ENCODE results near the gene MED25. TPM values are rescaled to one million over a fixed set of nuclear protein-coding genes. Genes with fewer than 3 reads are reported as not detected.

Gene MED25
- total and polyA plus RNA-seq, 9 of the 15 experiments (the other 6 are each of a cell fraction or from before 2014, with no cell fraction given), result 4.1 to 93.9 (median 19.3) TPM

DNA sequence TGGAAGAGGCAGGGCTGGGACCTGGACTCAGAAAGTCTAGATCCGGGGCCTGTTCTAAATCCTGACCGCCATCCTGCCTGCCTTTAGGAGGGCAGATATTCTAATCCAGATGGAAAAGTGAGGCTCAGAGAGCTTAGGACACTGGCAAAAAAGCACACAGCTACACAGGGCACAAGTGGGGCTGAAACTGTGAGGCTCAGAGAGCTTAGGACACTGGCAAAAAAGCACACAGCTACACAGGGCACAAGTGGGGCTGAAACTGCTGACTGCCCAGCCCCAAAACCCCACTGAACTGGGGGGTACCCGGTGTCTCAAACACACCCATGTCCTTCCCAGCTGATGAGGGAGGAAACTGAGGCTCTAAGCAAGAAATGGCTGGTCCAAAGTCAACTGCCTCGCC, 57.1 kb downstream of the MED25 start:
- intact Hi-C loops (cut with micrococcal nuclease), result loop anchor here (10.0 kb wide), 1 partner anchor 160 kb away; no protein-coding TSS in a partner anchor
- Histone ChIP-seq H3K27me3 (ENCODE audit: control insufficient read depth in 2 of 2, insufficient read depth in 2 of 2, low read length in 2 of 2) (no peaks in the 10 kb centered on the region), H3K9me3 (replicated peaks; ENCODE audit: control insufficient read depth, insufficient read depth, low read depth, low read length) (no peaks in the 10 kb centered on the region), H3K9ac (ENCODE audit: insufficient read depth in 1 of 2, low read depth in 2 of 2, low read length in 2 of 2) (peak overlapping the region; percentile 98 to 99), H3K79me2 (ENCODE audit: control insufficient read depth, insufficient read depth, low read length) (peaks cover 41% of the 10 kb centered on the region), H3K27ac (ENCODE audit: extremely low read depth, low read depth, low read length) (peak overlapping the region; percentile 99), H3K4me3 (peak overlapping the region; percentile 84), H3K4me2 (ENCODE audit: insufficient read depth, low read length) (peak overlapping the region; percentile 99), H3K36me3 (ENCODE audit: control insufficient read depth, insufficient read depth, low read length) (peaks cover 51% of the 10 kb centered on the region), H4K20me1 (replicated peaks; ENCODE audit: control insufficient read depth, insufficient read depth, low read length) (no peaks in the 10 kb centered on the region), H3K4me1 (replicated peaks in 1 of 2; ENCODE audit: control insufficient read depth in 2 of 2, insufficient read depth in 2 of 2, low read length in 2 of 2) (peaks cover 13 to 74% of the 10 kb centered on the region in 2 experiments; a peak in 4 of 5 replicates), H3K9me1 (ENCODE audit: control insufficient read depth, insufficient read depth, low read length) (peaks cover 4% of the 10 kb centered on the region), H2AFZ (ENCODE audit: low read depth, low read length) (no peak overlapping the region)
- 42% methylated on average over 4 of the region's 4 CpGs for WGBS (ENCODE audit: insufficient coverage, low coverage, missing lambda C conversion rate)
- DNase-seq (ENCODE audit: extremely low read depth in 1 of 4, low spot score in 3 of 4) (no peak), ATAC-seq (no peak), FAIRE-seq (no peak)
- in situ Hi-C loops (cut with MboI), result loop anchor here (10.0 kb wide), 1 partner anchor 380 kb away; the partner anchor contains the start of gene RPS11
- no TSS peak for BruUV-seq (replicated peaks)
- POLR2A ChIA-PET, result interaction anchor here (0.6 to 3.0 kb wide), 8 partner anchors 9 to 283 kb away, joined by 3 to 16 read pairs (median 3); partner anchors contain the start of gene PTOV1
- TF ChIP-seq ZFP36 (IDR thresholded peaks at IDR 0.05; ENCODE audit: low read depth, low read length, partially characterized antibody), result peak; percentile 57
- TF ChIP-seq RBM34 (IDR thresholded peaks at IDR 0.05; ENCODE audit: borderline replicate concordance, insufficient read depth, low read length), result no peak
- CTCF ChIA-PET (ENCODE audit: low intra/inter-chr PET ratio), result no interaction called here

GRCh38 chr19:49875857-49876421, 57.9 kb downstream of the MED25 start:
- H3K27ac ChIP-seq (ENCODE audit: extremely low read depth, low read depth, low read length), result peak overlapping the region; percentile 99
- CTCF ChIA-PET (ENCODE audit: low intra/inter-chr PET ratio), result no interaction called here
- ATAC-seq, result peak; percentile 33
- peak; percentile 58 to 76 (median 59) for DNase-seq (ENCODE audit: extremely low read depth in 1 of 4, low spot score in 3 of 4)
- H3K4me2 ChIP-seq (ENCODE audit: insufficient read depth, low read length), result peak overlapping the region; percentile 99
- POLR2A ChIA-PET, result interaction anchor here (0.5 to 3.0 kb wide), 13 partner anchors 8 to 115 kb away, joined by 3 to 19 read pairs (median 4); partner anchors contain the start of genes ATF5, NUP62 and PTOV1
- peaks cover 35% of the 10 kb centered on the region for H3K79me2 ChIP-seq (ENCODE audit: control insufficient read depth, insufficient read depth, low read length)
- H3K36me3 ChIP-seq (ENCODE audit: control insufficient read depth, insufficient read depth, low read length), result peaks cover 50% of the 10 kb centered on the region; the same call in 2 of the 3 replicates
- in situ Hi-C loops (cut with MboI) (loop anchor here (10.0 kb wide), 1 partner anchor 381 kb away; the partner anchor contains the start of gene RPS11), intact Hi-C loops (cut with micrococcal nuclease) (loop anchor here (10.0 kb wide), 1 partner anchor 161 kb away; no protein-coding TSS in a partner anchor)
- peak; percentile 52 for FAIRE-seq
- H3K4me1 ChIP-seq (replicated peaks in 1 of 2; ENCODE audit: control insufficient read depth in 2 of 2, insufficient read depth in 2 of 2, low read length in 2 of 2), result peaks cover 9 to 74% of the 10 kb centered on the region in 2 experiments; a peak in 4 of 5 replicates
- BruUV-seq (replicated peaks), result TSS peak; percentile 58
- H3K4me3 ChIP-seq, result peak overlapping the region; percentile 84
- peak overlapping the region; percentile 98 to 99 for H3K9ac ChIP-seq (ENCODE audit: insufficient read depth in 1 of 2, low read depth in 2 of 2, low read length in 2 of 2)
- H3K9me3 ChIP-seq (replicated peaks; ENCODE audit: control insufficient read depth, insufficient read depth, low read depth, low read length), result no peaks in the 10 kb centered on the region
- peak overlapping the region; percentile 85 for H2AFZ ChIP-seq (ENCODE audit: low read depth, low read length)
- under 1% methylated on average over 16 of the region's 28 CpGs for WGBS (ENCODE audit: insufficient coverage, low coverage, missing lambda C conversion rate)
- no peaks in the 10 kb centered on the region for H3K27me3 ChIP-seq (ENCODE audit: control insufficient read depth in 2 of 2, insufficient read depth in 2 of 2, low read length in 2 of 2)
- H4K20me1 ChIP-seq (replicated peaks; ENCODE audit: control insufficient read depth, insufficient read depth, low read length), result no peaks in the 10 kb centered on the region
- H3K9me1 ChIP-seq (ENCODE audit: control insufficient read depth, insufficient read depth, low read length), result peaks cover 2% of the 10 kb centered on the region
- TF ChIP-seq ZKSCAN1 (IDR thresholded peaks at IDR 0.05; ENCODE audit: low read depth, low read length), result 0 out of 2 replicates have a peak, but pooled peaks have one; percentile 9
- TF ChIP-seq, protein P1, sequence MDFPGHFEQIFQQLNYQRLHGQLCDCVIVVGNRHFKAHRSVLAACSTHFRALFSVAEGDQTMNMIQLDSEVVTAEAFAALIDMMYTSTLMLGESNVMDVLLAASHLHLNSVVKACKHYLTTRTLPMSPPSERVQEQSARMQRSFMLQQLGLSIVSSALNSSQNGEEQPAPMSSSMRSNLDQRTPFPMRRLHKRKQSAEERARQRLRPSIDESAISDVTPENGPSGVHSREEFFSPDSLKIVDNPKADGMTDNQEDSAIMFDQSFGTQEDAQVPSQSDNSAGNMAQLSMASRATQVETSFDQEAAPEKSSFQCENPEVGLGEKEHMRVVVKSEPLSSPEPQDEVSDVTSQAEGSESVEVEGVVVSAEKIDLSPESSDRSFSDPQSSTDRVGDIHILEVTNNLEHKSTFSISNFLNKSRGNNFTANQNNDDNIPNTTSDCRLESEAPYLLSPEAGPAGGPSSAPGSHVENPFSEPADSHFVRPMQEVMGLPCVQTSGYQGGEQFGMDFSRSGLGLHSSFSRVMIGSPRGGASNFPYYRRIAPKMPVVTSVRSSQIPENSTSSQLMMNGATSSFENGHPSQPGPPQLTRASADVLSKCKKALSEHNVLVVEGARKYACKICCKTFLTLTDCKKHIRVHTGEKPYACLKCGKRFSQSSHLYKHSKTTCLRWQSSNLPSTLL (IDR thresholded peaks at IDR 0.05), result no peak
- peak; percentile 24; the same call in 1 of the 2 replicates for TF ChIP-seq ZNF324 (CRISPR knock-in tag; IDR thresholded peaks at IDR 0.05)
- peak; percentile 16 for TF ChIP-seq TAF1 (IDR thresholded peaks at IDR 0.05; ENCODE audit: control insufficient read depth, extremely low read depth, insufficient read depth, low read length, severe bottlenecking)
- peak in 1 of 2 experiments; percentile 87; a peak in 1 of 4 replicates for TF ChIP-seq SRF (CRISPR knock-in tag; IDR thresholded peaks at IDR 0.05)
- TF ChIP-seq PHF20 (IDR thresholded peaks at IDR 0.05; ENCODE audit: partially characterized antibody), result peak; percentile 45
- peak; percentile 19 to 51; a peak in 1 of 4 replicates for TF ChIP-seq ETV6 (IDR thresholded peaks at IDR 0.05; ENCODE audit: borderline replicate concordance in 1 of 2, low read depth in 2 of 2, low read length in 1 of 2)
- no peak for TF ChIP-seq ETV6 (CRISPR knock-in tag; IDR thresholded peaks at IDR 0.05; ENCODE audit: borderline replicate concordance)
- TF ChIP-seq CBX8 (IDR thresholded peaks at IDR 0.05; ENCODE audit: borderline replicate concordance, extremely low read depth, low read depth, low read length, poor library complexity, severe bottlenecking), result no peak
- TF ChIP-seq ELF2 (CRISPR knock-in tag; IDR thresholded peaks at IDR 0.05), result peak; percentile 70; the same call in 1 of the 2 replicates

All from K562 (cell line).